HG03280 (cell line): ENCODE results near the gene CLDN3.
A peak's percentile ranks its signal among the peaks of the same experiment; 100 is the strongest.
"Not testable (repeated sequence)": the region's sequence is repeated elsewhere in the genome, so short reads cannot be mapped to it uniquely, and the experiment has no call there.

Source experiments
- ATAC-seq: cut with Tn5 transposase; IDR thresholded peaks from one replicate; pipeline ENCODE4 v1.9.1; 2021; ENCODE audit warnings: mild to moderate bottlenecking, moderate library complexity; ENCODE audit not compliant: unreplicated experiment

CLDN3 gene

DNA sequence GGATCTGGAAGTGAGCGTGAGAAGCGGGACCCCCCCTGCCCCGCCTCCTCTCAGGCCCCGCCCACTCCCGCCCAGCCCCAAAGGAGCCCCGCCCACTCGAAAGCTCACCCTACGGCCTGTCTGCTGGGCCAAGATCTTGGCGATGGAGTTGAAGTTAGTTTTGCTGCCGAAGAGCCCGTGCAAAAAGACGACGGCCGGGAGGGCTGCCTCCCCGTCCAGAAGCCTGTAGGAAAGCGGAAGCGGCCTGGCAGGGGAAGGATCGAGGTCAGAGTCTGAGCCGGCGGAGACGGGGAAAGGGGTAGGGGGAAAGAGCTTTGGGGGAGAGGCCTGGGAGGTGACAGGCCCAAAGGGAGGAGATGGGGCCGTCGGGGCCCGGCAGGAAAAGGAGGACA, 31.9 kb downstream of the CLDN3 start:
- no peak for ATAC-seq

DNA sequence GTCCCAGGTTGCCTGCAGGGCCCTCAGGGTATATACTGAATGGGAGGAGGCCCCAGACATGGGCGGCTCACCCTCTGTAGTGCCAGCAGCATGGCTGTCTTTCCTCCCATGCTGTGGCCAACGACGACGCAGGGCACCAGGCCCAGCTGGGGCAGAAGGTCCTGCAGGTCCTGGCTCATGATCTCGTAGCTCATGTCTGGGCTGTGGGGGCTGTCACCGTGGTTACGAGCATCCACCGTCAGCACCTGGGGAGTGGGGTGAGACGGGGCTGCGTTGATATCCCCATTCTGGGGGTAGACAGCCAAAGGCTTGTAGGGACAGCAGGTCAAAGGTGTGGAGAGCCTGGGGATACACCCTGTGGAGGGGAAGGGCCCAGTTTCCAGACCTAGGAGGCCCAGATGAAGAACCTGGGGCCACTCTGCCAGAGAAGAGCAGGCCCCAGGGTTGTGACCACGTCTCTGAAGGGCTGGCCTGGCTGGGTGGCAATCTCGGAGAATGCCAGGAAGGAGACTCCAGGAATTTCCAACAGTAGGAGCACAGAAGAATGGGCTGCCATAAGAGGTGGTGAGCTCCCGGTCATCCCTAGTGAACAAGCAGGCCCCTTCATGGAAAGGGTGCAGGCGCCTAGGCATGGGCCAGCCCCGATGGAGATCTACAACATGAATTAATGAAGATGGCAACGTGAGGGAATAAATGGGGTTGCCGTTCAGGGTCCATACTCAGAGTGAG, 32.4 kb downstream of the CLDN3 start:
- ATAC-seq = no peak

DNA sequence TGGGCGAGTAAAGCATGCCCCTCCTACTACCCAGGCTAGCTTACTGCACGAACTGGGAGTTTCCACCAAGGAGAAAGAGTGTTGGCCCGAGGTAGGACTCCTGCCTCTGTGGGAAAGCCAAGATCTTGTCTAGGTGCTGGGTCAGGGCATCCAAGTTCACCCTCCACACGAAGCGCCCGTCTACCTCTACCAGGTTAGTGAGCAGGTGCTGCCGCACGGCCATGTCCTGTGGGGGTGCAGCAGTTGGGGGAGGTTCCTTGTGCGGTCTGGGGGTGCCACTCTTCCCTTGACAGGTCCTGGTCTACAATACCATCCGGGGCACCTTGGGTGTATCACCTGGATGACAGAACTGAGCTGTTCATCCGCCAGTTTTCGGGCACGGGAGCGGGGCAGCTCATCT, 33.2 kb downstream of the CLDN3 start:
- ATAC-seq = no peak

DNA sequence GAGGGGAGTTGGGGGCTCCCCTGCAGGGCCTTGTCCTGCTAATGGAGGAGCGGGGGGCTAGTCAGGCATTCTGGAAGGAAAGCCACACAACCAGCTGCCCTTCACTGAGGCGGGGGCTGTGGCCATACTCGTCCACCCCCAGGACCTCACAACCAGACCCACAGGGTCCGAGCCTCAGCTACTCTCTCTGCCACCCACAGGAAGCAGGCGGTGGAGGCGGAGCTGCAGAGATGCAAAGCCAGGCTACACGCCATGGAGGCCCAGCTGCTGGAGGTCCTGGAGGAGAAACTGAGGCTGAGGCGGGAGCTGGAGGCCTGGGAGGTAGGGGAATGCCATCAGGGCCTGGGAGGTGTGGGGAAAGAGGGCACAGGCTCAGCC, 34.6 kb downstream of the CLDN3 start:
- ATAC-seq = no peak

DNA sequence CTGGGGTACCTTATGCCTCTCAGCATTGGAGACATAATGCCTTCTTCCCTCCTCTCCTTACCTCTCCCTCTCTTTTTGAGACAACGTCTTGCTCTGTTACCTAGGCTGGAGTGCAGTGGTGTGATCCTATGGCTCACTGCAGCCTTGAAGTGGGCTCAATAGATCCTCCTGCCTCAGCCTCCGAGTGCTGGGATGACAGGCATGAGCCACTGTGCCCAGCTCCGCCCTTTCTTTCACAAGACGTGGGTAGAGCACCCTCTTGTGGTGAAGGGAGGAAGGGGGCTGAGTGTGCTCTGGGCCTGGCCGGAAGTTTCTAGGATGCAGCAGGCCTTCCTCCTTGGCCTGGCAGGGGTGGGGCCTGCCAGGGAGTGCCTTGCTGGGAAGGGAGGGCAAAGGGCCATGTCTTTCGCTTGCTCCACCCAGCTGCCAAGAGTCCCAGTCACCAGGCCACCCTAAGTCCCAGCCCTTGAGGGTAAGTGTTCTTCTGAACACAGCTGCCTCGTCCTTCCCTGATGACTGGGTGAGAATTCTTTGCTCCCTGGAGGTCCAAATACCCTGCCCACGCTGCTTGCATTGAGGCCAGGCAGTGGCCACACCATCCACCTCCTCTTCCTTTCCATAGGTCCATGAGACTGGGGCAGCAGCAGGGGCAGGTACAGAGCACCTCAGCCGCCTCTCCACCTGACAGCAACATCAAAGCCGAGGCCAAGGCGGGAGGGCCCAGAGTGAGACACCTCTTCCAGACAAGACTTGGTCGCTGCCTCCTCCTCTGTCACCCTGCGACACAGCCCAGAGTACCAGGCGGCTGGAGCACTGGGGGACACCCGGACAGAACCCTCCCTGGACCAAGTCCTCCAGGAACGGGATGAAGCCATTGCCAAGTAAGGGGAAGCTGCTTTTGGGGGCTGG, 35.2 kb downstream of the CLDN3 start:
- peak; percentile 46 for ATAC-seq

DNA sequence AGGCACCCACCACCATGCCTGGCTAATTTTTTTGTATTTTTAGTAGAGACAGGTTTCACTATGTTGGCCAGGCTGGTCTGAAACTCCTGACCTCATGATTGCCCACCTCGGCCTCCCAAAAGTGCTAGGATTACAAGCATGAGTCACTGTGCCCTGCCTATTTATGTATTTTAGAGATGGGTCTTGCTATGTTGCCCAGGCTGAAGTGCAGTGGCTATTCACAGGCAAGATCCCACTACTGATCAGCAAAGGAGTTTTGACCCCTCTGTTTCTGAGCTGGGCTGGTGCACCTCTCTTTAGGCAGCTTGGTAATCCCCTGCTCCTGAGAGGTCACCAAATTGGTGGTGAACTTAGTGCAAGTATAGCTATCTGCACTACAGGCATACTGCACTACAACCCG, 37.7 kb downstream of the CLDN3 start:
- ATAC-seq = no peak

DNA sequence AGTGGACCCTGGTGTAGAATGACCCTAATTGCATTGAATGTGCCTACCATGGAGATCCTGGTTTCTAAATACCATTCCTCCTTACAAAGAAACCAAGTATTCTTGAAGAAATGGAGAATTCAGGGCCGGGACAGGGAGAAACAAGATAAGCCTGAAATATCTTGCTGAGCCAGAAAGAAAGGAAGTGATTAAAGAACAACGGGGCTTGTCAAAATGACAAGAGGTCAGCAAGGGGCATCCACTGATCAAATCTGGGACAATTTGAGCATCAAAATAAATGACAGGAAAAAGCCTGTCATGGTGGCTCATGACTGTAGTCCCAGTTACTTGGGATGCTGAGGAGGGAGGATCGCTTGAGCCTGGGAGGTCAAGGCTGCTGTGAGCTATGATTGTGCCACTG, 39.6 kb downstream of the CLDN3 start:
- no peak for ATAC-seq

DNA sequence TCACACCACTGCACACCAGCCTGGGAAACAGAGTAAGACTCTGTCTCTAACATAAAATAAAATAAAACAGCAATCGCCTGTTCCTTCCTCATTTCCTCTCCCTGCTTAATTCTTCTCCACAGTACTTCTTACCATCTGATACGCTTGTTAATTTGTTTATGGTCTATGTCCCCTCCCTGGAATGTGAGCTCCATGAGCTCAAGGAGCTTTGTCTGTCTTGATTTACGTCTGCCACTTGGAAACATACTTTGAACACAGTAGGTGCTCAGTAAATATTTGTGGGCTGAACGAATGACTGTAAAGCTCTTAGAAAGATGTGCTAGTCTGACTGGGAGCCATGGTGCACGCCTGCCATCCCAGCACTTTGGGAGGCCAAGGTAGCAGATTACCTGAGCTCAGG, 41.5 kb downstream of the CLDN3 start:
- ATAC-seq = no peak

DNA sequence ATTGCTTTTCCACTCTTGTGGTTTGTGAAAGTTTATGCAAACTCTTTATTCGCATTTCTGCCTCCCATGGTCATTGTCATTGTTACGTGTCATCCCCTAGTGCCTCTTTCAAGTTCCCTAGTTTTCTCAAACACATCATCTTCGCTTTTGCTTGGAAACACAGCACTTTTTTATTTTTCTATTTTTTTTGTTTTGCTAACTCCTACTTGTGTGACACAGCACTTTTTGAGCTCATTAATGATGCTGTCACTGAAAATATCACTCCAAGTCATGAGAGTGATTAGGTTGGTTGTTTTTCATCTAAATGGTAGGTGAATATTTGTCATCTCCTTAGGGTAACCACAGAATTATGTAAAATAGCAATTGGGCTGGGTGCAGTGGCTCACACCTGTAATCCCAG, 42.1 kb downstream of the CLDN3 start:
- ATAC-seq = no peak

DNA sequence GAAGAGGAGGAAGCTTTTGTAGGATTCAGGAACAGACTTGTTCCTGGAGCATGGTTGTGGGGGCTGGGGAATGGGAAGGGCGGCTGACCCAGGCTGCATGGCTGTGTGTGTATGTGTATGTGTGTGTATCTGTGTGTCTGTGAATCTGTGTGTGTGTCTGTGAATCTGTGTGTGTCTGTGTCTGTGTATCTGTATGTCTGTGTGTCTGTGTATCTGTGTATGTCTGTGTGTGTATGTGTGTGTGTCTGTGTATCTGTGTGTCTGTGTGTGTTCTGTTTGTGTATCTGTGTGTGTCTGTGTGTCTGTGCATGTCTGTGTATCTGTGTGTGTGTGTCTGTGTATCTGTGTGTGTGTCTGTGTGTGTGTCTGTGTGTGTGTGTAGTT, 44.0 kb downstream of the CLDN3 start:
- no peak for ATAC-seq

DNA sequence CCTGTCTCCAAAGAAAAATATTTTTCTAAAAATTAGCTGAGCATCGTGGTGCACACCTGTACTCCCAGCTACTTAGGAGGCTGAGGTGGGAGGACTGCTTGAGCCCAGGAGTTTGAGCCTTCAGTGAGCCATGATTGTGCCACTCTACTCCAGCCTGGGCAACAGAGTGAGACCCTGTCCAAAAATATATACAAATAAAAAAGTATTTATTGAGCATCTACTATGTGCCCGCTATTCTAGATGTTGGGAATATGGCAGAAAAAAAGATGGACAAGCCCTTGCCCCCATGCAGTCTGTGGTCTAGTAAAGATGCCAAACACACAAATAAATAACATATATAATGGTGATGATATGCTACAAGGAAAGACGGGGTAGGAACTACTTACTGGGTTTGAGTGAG, 46.3 kb downstream of the CLDN3 start:
- ATAC-seq = no peak

DNA sequence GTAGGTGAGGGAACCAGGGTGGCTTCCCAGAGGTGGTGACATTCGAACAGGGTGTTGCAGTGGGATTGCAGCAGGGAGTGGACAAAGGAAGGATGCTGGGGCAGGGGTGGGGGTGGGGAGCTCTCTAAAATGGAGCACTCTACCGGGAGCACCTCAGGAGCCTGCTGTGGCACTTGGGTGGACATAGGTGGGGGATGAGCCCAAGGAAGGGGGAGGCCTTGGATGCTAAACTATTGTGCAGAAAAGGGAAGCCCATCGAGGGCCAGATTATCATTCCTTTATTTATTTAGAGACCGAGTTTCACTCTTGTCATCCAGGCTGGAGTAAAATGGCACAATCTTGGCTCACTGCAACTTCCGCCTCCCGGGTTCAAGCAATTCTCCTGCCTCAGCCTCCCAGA, 47.3 kb downstream of the CLDN3 start:
- ATAC-seq = no peak

DNA sequence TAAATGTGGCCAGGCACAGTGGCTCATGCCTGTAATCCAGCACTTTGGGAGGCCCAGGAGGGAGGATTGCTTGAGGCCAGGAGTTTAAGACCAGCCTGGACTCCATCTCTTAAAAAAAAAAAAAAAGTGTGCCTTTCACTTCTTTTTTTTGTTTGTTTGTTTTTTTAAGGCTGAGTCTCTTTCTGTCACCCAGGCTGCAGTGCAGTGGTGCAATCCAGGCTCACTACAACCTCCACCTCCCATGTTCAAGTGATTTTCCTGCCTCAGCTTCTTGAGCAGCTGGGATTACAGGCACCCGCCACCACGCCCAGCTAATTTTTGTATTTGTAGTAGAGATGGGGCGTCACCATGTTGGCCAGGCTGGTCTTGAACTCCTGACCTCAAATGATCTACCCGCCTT, 47.9 kb downstream of the CLDN3 start:
- not testable (repeated sequence) for ATAC-seq

DNA sequence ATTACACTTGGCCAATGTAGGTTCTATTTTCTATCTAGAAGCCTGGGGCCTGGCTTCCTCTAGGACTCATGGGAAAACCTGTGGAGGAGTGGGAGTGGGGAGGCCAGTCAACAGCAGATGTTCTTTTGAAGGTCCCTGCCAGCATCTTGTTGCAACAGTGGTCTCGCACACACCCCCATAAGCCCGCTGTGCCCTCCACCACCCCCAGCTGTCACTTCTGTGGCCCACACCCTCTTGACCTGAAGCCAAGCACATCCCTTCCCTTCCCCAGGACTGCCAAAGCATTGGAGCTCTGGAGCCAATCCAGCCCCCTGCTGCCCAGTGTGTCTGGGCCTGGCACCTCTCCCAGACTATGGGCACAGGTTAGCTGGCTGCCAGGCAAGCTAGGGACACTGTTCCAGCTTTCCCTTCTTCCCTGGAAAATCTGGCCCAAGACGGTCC, 48.7 kb downstream of the CLDN3 start:
- ATAC-seq = no peak

DNA sequence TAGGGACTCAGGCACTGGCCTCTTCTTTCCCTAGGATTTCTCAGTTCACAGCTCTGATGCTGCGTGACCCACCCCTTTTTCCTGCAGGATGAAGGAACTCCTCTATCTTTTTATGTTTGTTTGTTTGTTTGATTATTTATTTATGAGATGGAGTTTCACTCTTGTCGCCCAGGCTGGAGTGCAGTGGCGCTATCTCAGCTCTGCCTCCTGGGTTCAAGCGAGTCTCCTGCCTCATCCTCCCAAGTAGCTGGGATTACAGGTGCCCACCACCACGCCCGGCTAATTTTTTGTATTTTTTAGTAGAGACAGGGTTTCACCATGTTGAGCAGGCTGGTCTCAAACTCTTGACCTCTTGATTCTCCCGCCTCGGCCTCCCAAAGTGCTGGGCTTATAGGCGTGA, 49.6 kb downstream of the CLDN3 start:
- not testable (repeated sequence) for ATAC-seq

DNA sequence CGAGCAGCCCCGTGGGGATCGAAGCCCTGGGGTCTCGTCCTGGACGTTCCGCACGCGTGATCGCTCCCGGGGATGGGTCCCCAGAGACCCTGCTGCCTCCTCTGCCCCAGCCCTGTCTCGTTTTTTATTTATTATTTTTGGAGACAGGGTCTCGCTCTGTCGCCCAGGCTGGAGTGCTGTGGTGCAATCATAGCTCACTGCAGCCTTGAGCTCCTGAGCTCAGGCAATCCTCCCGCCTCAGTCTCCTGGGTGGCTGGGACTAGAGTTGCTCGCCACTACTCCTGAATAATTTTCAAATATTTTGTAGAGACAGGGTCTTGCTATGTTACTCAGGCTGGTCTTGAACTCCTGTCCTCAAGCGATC, 50.3 kb downstream of the CLDN3 start:
- ATAC-seq = no peak
